Activated T-cell treated with anti-CD3 and anti-CD28 coated beads, Interleukin-2, amount 50 U/mL, for 24 hours (primary cell): ENCODE data around the gene FNDC11.

ENCODE experiments used
- DNase-seq: peaks from one replicate; pipeline ENCODE4 v3.0.0-alpha.2; 2020
- H3K27ac Mint-ChIP-seq: 2 replicates; pipeline ENCODE4 v1.8.0; 2020; ENCODE audit warnings: mild to moderate bottlenecking, mixed read lengths
- H3K27me3 Mint-ChIP-seq: 2 replicates; pipeline ENCODE4 v1.8.0; 2020; ENCODE audit warnings: mixed read lengths
- H3K36me3 Mint-ChIP-seq: 2 replicates; pipeline ENCODE4 v1.8.0; 2020; ENCODE audit warnings: low read depth, mixed read lengths
- H3K4me1 Mint-ChIP-seq: 2 replicates; pipeline ENCODE4 v1.8.0; 2020; ENCODE audit warnings: low read depth, mixed read lengths
- H3K4me3 Mint-ChIP-seq: 2 replicates; pipeline ENCODE4 v1.8.0; 2020; ENCODE audit warnings: mild to moderate bottlenecking, moderate library complexity, mixed read lengths
- H3K9me3 Mint-ChIP-seq: 2 replicates; pipeline ENCODE4 v1.8.0; 2020; ENCODE audit warnings: mixed read lengths

Gene FNDC11

GRCh38 chr20:63520504-63520933, 33.4 kb upstream of the FNDC11 start, which contains the start of gene PPDPF:
PPDPF (plus strand) TSS chr20:63520765; CDS start chr20:63521309, 544 bp downstream.
- peaks cover 11% of the 10 kb centered on the region for H3K4me1 Mint-ChIP-seq
- H3K36me3 Mint-ChIP-seq = peaks cover 31% of the 10 kb centered on the region
- DNase-seq = peak; percentile 92
- peak within 1 kb of the TSS; percentile 63 for H3K27ac Mint-ChIP-seq
- no peaks in the 10 kb centered on the region for H3K27me3 Mint-ChIP-seq
- H3K4me3 Mint-ChIP-seq = peak within 1 kb of the TSS; percentile 82
- H3K9me3 Mint-ChIP-seq = peaks cover 2% of the 10 kb centered on the region

DNA sequence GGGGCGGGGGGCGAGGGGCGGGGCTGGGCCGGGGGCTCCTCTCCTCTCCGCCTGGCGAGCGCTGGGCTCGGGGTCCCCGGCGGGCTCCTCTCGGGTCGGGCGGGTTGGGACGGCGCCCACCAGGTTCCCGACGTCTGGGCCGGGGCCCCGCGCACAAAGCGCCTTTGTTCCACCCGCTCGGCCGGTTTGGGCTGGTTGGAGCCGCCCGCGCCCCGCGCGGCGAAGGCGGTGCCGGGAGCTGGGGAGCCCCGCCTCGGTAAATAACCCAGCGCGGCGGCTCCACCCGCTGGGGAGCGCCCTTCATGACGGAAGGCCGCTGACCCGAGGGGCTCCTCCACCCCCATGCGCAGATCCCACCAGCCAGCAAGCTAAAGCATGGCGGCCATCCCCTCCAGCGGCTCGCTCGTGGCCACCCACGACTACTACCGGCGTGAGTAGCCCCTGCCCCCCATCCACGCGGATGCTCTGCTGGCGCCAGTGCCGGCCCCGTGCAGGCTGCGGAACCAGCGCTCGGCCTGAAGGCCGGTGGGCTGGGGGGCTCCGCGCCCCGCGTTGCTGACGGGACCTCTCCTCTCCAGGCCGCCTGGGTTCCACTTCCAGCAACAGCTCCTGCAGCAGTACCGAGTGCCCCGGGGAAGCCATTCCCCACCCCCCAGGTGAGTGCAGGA, 32.9 kb upstream of the FNDC11 start:
- peaks cover 31% of the 10 kb centered on the region for H3K36me3 Mint-ChIP-seq
- peak; percentile 85 for DNase-seq
- peak overlapping the region; percentile 63 for H3K27ac Mint-ChIP-seq
- H3K4me3 Mint-ChIP-seq = peak overlapping the region; percentile 82
- peaks cover 11% of the 10 kb centered on the region for H3K4me1 Mint-ChIP-seq
- no peaks in the 10 kb centered on the region for H3K27me3 Mint-ChIP-seq
- peaks cover 2% of the 10 kb centered on the region for H3K9me3 Mint-ChIP-seq

DNA sequence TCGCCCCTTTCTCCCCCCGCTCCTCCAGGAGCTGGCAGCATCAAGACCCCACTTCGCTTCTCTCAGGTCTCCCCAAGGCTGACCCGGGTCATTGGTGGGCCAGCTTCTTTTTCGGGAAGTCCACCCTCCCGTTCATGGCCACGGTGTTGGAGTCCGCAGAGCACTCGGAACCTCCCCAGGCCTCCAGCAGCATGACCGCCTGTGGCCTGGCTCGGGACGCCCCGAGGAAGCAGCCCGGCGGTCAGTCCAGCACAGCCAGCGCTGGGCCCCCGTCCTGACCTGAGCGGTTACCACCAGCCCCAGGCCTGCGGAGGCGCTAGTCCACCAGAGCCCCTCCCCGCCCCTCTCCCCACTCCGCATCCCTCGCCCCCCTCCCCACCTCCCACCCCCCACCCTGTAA, 32.4 kb upstream of the FNDC11 start:
- Mint-ChIP-seq H3K36me3 (peaks cover 31% of the 10 kb centered on the region), H3K27ac (peak overlapping the region; percentile 63), H3K9me3 (peaks cover 2% of the 10 kb centered on the region), H3K4me3 (peak overlapping the region; percentile 82), H3K4me1 (peaks cover 11% of the 10 kb centered on the region), H3K27me3 (no peaks in the 10 kb centered on the region)
- DNase-seq = no peak

GRCh38 chr20:63522091-63522868, 31.7 kb upstream of the FNDC11 start:
- peak; percentile 30 for DNase-seq
- H3K27ac Mint-ChIP-seq = peak overlapping the region; percentile 66
- no peaks in the 10 kb centered on the region for H3K27me3 Mint-ChIP-seq
- peaks cover 31% of the 10 kb centered on the region for H3K36me3 Mint-ChIP-seq
- peak overlapping the region; percentile 65 for H3K4me3 Mint-ChIP-seq
- H3K4me1 Mint-ChIP-seq = peaks cover 11% of the 10 kb centered on the region
- H3K9me3 Mint-ChIP-seq = peaks cover 2% of the 10 kb centered on the region

DNA sequence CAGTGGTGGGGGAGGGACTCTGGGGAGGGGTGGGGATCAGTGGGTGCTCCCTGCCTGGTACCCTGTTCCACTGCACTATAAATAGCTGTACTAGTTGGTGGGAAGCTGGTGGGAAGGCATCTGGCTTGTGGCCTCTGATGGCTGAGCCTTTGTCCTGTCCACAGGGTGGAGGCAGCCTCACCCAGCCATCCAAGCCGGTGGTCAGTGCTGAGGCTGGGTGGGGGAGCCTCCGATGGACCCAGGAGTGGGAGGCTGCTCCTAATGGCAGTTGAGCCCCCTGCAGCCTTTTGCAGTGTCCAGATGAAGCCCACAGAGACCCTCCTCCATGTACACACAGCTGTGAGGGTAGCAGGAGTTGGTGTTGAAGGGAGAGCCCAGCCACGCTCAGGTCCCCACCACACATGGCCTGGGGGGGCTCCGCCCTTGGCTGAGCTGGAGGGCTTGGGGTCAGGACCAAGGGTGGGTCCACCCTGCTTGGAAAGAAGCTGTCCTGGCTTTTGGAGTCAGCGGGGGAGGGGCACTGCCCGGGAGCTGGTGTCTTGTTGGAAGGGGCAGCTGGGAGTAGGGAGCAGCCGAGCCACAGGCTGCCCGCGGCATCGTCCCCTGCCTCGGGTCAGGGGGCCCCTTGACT, 30.9 kb upstream of the FNDC11 start:
- no peaks in the 10 kb centered on the region for H3K27me3 Mint-ChIP-seq
- peaks cover 2% of the 10 kb centered on the region for H3K9me3 Mint-ChIP-seq
- H3K36me3 Mint-ChIP-seq = peaks cover 31% of the 10 kb centered on the region
- peaks cover 16% of the 10 kb centered on the region for H3K4me1 Mint-ChIP-seq
- H3K4me3 Mint-ChIP-seq = peak overlapping the region; percentile 65
- no peak overlapping the region for H3K27ac Mint-ChIP-seq
- peak; percentile 28 for DNase-seq

DNA sequence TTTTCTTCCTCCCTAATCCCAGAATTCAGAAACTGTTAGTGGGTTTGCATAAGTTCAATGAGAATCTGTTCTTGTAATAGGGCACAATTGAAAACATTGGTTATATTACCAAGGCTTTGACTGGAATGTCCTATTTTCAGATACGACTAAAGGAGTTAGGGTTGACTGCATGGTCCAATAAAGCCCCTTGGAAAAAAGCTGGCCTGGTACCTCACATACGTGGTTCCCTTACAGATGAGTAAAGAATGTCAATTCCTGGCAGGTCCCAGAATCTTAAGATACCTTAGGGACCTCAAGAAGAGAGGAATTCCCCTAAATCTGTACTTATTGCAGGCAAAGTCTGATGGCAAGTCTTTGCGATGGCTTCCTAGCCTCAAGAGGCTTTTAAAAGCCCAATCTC, 28.8 kb upstream of the FNDC11 start:
- DNase-seq = no peak
- no peaks in the 10 kb centered on the region for H3K27me3 Mint-ChIP-seq
- H3K4me3 Mint-ChIP-seq = no peak overlapping the region
- peaks cover 19% of the 10 kb centered on the region for H3K4me1 Mint-ChIP-seq
- peaks cover 2% of the 10 kb centered on the region for H3K9me3 Mint-ChIP-seq
- no peak overlapping the region for H3K27ac Mint-ChIP-seq
- peaks cover 31% of the 10 kb centered on the region for H3K36me3 Mint-ChIP-seq

GRCh38 chr20:63525971-63526370, 28.0 kb upstream of the FNDC11 start:
- Mint-ChIP-seq H3K27ac (no peak overlapping the region), H3K27me3 (no peaks in the 10 kb centered on the region), H3K4me1 (peaks cover 19% of the 10 kb centered on the region), H3K36me3 (peaks cover 31% of the 10 kb centered on the region), H3K4me3 (no peak overlapping the region), H3K9me3 (peaks cover 2% of the 10 kb centered on the region)
- DNase-seq = peak; percentile 33

GRCh38 chr20:63527184-63527583, 26.8 kb upstream of the FNDC11 start:
- Mint-ChIP-seq H3K27ac (no peak overlapping the region), H3K36me3 (peaks cover 22% of the 10 kb centered on the region), H3K4me1 (peaks cover 16% of the 10 kb centered on the region), H3K27me3 (no peaks in the 10 kb centered on the region), H3K9me3 (peaks cover 2% of the 10 kb centered on the region), H3K4me3 (no peak overlapping the region)
- DNase-seq = no peak

DNA sequence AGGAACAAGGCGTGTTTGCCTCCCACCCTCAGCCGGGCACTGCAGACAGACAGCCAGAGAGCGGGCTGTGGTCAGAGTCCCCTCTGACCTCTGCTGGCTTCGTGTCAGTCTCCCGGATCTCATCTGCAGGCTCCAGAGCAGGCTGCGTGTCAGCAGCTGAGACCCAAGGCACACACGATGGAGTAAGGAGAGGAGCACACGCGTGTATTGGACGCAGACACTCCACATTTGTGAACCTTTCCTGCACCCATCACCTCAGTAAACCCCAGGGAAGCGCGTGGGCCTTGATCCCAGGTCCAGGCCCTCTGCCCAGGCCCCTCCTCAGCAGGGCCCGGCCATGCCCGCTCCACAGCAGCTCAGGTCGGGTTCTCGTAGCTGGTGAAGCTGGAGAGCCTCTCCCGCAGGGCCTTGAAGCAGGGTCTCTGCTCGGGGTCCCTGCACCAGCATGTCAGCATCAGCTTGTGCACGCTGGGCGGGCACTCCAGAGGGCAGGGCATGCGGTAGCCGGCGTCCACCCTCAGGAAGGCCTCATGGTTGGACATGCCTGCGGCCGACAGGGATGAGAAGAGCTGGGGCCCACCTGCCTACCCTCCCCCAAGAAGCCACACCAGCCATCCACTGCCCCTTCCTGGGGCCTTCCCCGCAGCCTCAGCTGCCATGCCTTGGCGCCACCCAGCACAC, 24.6 kb upstream of the FNDC11 start:
- peaks cover 13% of the 10 kb centered on the region for H3K4me1 Mint-ChIP-seq
- no peak overlapping the region for H3K4me3 Mint-ChIP-seq
- H3K27ac Mint-ChIP-seq = no peak overlapping the region
- no peaks in the 10 kb centered on the region for H3K27me3 Mint-ChIP-seq
- peaks cover 2% of the 10 kb centered on the region for H3K36me3 Mint-ChIP-seq
- H3K9me3 Mint-ChIP-seq = no peaks in the 10 kb centered on the region
- peak; percentile 29 for DNase-seq

- Mint-ChIP-seq H3K36me3 (no peaks in the 10 kb centered on the region), H3K4me1 (peaks cover 13% of the 10 kb centered on the region), H3K4me3 (no peak overlapping the region), H3K27me3 (no peaks in the 10 kb centered on the region), H3K9me3 (no peaks in the 10 kb centered on the region), H3K27ac (no peak overlapping the region)
- no peak for DNase-seq
Observed at GRCh38 chr20:63529861-63530787, 23.8 kb upstream of the FNDC11 start.

DNA sequence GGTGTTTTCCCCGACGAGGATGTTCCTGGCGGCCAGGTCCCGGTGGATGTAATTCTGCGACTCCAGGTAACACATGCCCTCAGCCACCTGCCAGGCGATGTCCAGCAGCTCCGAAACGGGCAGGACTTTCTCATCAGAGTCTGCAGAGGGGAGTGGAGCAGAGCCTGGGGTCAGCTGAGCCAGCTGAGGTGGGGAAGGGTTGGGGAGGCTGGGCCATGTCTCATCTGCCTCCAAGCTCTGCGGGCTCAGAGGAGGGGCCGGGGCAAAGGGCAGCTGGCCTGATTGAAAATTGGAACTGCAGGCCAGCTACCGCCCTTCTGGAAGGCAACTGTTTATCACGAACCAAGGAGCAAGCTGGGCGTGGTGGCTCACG, 23.2 kb upstream of the FNDC11 start:
- Mint-ChIP-seq H3K4me1 (peaks cover 13% of the 10 kb centered on the region), H3K27me3 (no peaks in the 10 kb centered on the region), H3K27ac (no peak overlapping the region), H3K4me3 (no peak overlapping the region), H3K36me3 (no peaks in the 10 kb centered on the region), H3K9me3 (no peaks in the 10 kb centered on the region)
- DNase-seq = no peak

DNA sequence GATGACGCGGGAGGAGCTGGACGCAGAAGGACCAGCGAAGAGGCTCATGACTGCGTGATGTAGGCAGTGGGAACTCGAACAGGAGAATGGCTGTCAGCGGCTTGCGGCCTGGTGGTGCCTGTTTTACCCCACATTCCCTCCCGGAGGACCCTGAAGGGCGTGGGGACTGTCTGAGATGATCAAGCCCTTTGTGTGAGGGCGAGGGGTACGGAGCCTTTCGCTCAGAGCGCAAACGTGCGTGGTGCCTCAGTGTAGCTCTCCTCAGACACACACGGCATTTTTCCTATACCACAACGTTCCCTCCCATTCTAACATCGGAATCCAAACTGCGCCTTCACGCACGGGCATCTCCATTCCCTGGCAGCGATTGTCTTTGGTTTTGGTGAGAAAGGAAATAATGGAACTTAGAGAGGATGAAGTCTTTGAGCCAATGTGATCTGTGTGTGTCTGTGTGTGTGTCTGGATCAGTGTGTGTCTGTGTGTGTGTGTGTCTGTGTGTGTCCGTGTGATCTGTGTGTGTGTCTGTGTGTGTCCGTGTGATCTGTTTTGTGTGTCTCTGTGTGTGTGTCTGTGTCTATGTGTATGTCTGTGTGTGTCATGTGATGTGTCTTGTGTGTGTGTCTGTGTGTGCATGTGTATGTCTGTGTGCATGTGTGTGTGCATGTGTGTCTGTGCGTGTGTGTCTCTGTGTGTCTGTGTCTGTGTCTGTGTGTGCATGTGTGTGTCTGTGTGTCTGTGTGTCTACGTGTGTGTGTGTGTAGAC, 22.1 kb upstream of the FNDC11 start:
- H3K9me3 Mint-ChIP-seq = no peaks in the 10 kb centered on the region
- no peak overlapping the region for H3K4me3 Mint-ChIP-seq
- H3K4me1 Mint-ChIP-seq = peaks cover 16% of the 10 kb centered on the region
- H3K27me3 Mint-ChIP-seq = no peaks in the 10 kb centered on the region
- no peaks in the 10 kb centered on the region for H3K36me3 Mint-ChIP-seq
- no peak overlapping the region for H3K27ac Mint-ChIP-seq
- no peak for DNase-seq

GRCh38 chr20:63532449-63532971, 21.4 kb upstream of the FNDC11 start:
- Mint-ChIP-seq H3K27me3 (no peaks in the 10 kb centered on the region), H3K4me3 (no peak overlapping the region), H3K36me3 (no peaks in the 10 kb centered on the region), H3K27ac (no peak overlapping the region), H3K4me1 (peaks cover 19% of the 10 kb centered on the region), H3K9me3 (no peaks in the 10 kb centered on the region)
- DNase-seq = no peak
